ENCODE results near the gene CDH8. TPM values are rescaled to one million over a fixed set of nuclear protein-coding genes. Genes with fewer than 3 reads are reported as not detected.
"Not testable (repeated sequence)": the region's sequence is repeated elsewhere in the genome, so short reads cannot be mapped to it uniquely, and the experiment has no call there.

CDH8 gene
- total RNA-seq, 1 donor from 2014 or later = 4.3 TPM

DNA sequence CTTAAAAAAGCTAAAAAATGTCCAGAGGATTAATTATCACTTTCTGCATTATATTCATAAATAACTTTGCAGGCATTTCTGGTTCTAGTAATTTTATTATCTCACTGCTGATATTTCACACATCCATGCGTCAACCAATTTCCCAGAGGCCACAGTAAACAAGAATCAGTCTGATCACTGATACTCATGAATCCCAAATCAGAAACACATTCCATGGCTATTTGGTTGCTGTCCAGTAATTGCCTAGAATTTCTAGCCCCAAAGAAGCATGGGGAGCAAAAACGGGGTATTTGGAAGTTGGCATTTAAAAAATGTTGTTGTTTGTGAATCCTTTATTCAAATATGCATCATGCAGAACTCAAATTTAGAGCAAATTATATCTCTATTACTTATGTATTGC lies 244.8 kb downstream of the CDH8 start:
- no peak for DNase-seq (ENCODE audit: low spot score)

DNA sequence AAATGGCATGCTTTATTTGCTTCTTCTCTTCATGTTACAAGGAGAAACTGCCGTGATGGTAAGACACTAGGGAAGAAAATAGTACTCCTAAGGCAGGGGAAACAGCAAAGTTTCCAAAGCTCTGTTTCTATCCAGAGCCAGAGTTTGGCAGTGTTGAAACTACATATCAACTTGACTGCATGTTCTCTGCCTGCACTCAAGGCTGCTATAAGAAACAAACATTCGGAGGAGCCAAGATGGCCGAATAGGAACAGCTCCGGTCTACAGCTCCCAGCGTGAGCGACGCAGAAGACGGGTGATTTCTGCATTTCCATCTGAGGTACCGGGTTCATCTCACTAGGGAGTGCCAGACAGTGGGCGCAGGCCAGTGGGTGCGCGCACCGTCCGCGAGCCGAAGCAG lies 254.4 kb downstream of the CDH8 start:
- not testable (repeated sequence) for DNase-seq (ENCODE audit: low spot score)

DNA sequence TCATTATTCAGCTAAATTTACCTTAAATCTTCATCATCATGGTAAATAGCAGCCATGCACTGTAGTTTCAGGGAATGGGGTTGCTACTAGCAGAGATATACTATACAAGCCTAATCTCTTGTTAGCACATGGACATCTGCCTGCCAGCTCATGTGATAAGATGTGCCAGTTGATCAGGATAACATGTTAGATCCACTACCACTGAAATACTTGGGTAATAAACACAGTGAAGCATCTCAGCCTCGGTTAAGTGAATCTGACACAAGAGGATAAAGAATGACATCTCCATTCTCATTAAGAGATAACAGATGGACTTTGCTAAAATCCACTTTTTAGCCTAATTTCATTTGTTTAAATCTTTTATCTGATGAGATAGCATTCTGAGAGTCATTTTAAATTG lies 256.1 kb downstream of the CDH8 start:
- DNase-seq (ENCODE audit: low spot score) = no peak

- DNase-seq (ENCODE audit: low spot score) = no peak
Observed at GRCh38 chr16:61770301-61770700, 265.9 kb downstream of the CDH8 start.

- DNase-seq (ENCODE audit: low spot score) = no peak
Observed at GRCh38 chr16:61763991-61764390, 272.2 kb downstream of the CDH8 start.

- peak; percentile 11 for DNase-seq (ENCODE audit: low spot score)
Observed at GRCh38 chr16:61763013-61763412, 273.2 kb downstream of the CDH8 start.

DNA sequence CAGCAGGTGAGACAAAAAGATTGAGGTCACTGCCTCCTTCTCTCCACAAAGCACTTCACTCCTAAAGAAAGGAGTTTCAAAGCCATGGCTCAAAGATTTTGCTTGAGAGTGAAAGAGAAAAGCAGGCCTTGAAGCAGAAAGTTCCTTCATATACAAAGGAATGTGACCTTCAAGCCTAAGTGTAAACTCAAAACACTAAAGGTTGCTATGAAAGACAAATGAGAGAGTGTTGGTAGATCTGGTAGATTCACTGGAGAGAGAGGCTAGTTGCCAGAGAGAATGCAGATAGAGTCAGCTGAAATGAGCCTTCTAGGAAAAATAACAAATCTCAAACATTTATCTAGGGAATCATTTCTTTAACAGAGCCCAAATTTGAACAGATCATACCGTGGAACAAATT lies 305.2 kb downstream of the CDH8 start:
- DNase-seq (ENCODE audit: low spot score) = no peak

- no peak for DNase-seq (ENCODE audit: low spot score)
Observed at GRCh38 chr16:61726701-61727100, 309.5 kb downstream of the CDH8 start.

GRCh38 chr16:61726125-61726524 lies 310.1 kb downstream of the CDH8 start:
- DNase-seq (ENCODE audit: low spot score) = no peak

- no peak for DNase-seq (ENCODE audit: low spot score)
Observed at GRCh38 chr16:61721544-61721943, 314.7 kb downstream of the CDH8 start.

GRCh38 chr16:61715393-61715792 lies 320.8 kb downstream of the CDH8 start:
- no peak for DNase-seq (ENCODE audit: low spot score)

DNA sequence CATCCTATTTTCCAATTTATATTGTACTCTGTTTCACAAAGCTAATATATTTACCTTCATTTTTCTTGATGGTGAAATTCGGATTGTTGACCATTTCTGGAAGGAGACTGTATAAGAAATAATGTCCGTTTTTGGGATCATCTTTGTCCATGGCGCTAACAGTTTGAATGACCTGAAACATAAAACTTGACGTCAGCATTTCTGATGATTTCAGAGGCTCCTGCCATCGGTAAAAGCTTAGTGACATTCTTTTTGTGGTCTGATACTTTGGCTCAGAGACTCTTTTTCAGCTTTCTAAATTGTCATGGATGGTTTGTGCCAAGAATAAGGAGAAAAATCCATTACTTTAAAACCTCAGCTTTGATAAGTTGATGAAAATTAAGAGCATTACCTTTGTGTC lies 322.5 kb downstream of the CDH8 start:
- DNase-seq (ENCODE audit: low spot score) = no peak

DNA sequence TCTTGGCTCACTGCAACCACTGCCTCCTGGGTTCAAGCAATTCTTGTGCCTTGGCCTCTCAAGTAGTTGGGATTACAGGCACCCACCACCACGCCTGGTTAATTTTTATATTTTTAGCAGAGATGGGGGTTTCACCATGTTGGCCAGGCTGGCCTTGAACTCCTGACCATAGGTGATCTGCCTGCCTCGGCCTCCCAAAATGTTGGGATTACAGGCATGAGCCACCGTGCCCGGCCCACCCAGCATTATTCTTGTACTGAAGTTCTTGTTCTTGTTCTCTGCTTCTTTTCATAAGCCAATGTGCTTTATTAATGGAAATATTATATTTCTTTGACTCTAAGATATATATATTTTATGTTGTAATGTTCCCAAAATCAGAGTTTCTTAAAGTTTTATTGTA lies 336.6 kb downstream of the CDH8 start:
- DNase-seq (ENCODE audit: low spot score) = not testable (repeated sequence)

DNA sequence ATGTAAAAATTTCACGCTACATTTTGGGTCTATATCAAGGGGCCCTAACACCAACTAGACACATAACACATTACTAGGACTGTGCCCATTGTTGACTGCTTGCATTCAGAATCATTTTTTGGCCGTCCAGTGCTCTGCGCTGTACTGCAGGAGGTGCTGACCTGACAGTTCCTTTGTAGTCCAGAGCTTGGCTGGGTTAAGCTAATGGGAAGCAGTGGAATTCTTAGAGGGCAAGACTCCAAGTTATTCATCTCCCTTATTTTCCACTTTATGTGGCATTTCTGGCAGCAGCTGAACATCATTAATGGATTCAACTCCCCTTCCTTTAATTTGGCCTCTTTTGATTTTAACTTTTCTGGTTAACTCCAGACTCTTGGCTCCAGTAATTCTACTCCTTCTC lies 351.7 kb downstream of the CDH8 start:
- no peak for DNase-seq (ENCODE audit: low spot score)

DNA sequence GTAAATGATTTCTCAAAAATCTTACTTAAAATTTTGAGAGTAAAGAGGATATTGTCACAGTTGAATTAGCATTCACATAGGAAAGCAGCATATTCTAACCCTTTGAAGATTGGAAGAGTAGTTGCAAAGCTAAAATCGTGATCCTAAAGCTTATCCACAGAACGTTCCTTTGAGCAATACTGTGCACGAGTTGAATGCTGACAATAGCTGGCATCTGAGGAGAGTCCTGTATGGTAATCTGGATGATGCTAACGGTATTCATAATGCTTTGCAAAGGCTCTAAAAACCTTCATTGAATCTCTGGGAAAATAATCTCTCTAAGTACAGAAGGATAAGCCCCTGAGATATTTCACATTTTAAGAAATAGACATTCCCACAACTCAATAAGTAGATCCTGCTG lies 354.6 kb downstream of the CDH8 start:
- DNase-seq (ENCODE audit: low spot score) = peak; percentile 57

GRCh38 chr16:61681124-61681523 lies 355.1 kb downstream of the CDH8 start:
- DNase-seq (ENCODE audit: low spot score) = no peak

DNA sequence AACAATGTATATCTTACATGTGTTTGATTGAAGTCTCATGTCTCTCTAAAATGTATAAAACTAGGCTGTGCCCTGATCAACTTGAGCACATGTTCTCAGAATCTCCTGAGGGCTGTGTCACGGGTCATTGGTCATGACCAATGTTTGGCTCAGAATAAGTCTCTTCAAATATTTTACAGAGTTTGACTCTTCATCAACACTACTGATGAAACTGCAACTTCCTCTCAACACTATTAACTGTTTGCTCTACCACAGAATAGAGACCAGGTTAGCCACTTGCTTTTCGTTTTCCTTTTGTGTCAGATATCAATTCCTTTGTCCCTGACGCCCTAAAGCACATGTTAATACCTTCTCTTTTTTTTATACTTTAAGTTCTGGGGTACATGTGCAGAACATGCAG lies 358.1 kb downstream of the CDH8 start:
- no peak for DNase-seq (ENCODE audit: low spot score)

- DNase-seq (ENCODE audit: low spot score) = no peak
Observed at GRCh38 chr16:61677776-61678175, 358.5 kb downstream of the CDH8 start.

DNA sequence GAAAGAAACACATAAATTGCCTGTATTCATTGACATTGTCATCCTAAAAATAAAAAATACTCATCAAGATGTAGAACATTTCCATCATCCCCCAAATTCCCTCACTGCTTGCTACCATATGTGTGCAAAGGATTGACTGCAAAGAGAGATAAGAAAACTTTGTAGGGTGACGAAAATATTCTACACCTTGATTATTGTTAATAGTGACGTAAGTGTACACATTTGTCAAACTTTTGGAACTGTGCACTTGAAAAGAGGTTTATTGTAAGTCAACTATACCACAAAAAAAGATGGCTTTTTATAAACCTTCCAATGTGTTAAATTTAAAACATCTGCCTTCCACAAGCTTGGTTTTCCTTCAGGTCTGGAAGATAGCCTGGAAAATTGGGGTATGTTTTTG lies 359.5 kb downstream of the CDH8 start:
- no peak for DNase-seq (ENCODE audit: low spot score)

DNA sequence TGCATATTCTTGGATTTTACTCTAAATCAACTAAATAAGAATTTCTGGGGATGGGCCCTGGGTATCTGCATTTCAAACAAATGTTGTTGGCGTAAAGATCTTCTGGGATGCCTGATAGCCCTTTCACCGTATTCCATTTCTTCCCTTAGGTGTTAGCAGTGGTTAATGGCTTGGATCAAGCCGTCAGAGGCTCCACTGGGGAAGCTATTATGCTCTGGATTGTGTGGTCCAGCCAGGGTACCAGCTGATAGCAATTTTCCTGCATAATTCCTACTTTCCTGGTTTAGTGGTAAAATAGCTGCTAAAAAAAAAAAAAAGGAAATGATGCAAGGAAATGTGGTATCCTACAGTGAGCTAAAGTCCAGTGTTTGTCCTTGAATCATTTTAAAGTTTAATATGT lies 365.1 kb downstream of the CDH8 start:
- no peak for DNase-seq (ENCODE audit: low spot score)

GRCh38 chr16:61665512-61665911 lies 370.7 kb downstream of the CDH8 start:
- DNase-seq (ENCODE audit: low spot score) = no peak

DNA sequence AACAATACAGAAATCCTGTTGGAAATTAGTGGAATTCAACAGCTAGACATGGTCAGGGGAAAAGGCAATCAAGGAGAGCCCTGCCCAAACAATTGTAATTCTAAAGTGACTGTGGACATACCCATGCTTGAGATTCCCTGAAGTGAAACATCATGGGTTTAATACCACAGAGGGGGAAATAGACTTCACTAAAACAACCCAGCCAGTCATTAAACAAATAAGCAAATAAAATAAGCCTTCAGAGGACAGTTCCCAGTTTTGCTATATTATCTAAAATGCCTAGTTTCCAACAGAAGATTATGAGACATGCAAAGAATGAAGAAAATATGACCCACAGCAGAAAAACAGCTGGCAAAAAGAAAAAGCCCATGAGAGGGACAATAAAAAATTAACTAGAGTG lies 376.3 kb downstream of the CDH8 start:
- DNase-seq (ENCODE audit: low spot score) = no peak

DNA sequence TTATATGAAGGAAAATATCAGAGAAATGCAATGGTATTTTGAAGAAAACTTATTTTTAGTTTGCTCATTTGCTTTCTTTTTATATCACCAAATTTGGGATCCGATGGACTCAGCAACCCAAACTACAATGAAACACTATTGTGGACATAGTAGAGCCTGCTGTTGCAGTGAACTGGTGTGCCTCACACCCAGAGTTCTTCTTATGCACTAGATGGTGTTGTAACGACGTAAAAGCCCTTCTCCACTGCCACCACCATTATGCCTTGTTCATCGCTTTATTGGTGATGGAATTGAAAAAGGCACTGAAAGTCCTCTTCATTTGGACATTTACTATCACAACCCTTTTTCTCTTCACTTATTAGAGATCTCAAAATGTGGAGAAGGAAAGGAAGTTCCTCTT lies 381.3 kb downstream of the CDH8 start:
- DNase-seq (ENCODE audit: low spot score) = no peak

DNA sequence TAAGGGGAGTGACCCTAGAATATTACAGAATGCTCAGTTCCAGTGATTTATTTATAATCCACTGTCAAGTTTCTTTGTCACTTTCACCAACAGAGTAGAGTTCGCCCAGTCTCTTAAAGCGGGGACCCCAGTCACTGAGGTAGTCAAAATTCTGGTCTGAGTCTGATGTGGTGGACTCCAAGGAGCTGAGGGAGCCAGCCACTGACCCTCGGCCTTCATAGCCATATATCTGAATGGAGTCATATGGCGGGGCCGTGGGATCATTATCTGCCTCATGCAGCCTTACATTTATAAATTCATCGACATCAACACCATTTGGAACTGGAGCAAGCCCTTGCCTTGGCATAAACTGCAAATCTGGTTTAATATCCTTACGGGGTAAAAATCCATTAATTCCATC lies 382.7 kb downstream of the CDH8 start:
- no peak for DNase-seq (ENCODE audit: low spot score)

DNA sequence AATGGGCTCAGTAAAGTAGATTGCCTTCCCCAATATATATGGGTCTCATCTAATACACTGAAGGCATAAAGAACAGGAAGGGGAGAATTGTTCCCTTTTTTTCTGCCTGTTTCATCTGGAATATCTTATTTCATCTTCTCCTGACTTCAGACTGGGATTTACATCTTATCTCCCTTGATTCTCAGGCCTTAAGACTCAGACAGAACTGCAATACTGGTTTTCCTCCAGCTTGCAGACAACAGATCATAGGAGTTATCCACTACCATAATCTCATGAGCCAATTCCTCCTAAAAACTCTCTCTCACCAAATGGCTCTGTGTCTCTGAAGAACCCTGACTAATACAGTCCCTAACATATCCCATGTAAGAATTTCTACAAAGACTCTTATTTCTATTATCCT lies 390.7 kb downstream of the CDH8 start:
- peak; percentile 96 for DNase-seq (ENCODE audit: low spot score)
